Right cardiac atrium (tissue), 5 donors: ENCODE results near the gene GAPDHS. TPM values are rescaled to one million over a fixed set of nuclear protein-coding genes. Genes with fewer than 3 reads are reported as not detected.

ENCODE experiments used
- ATAC-seq, 2 donors: fragments of 200-7000 bp; cut with Tn5 transposase; one replicate each; pipeline versions ENCODE4 v1.8.0 to v1.9.1; 2020; ENCODE audit warnings: moderate library complexity in 2 of 2, mild to moderate bottlenecking in 1 of 2
- DNase-seq, 3 donors: peaks; one replicate each; pipeline ENCODE4 v3.0.0-alpha.2; 2020
- H3K27ac ChIP-seq: one replicate; pipeline ENCODE4 v1.5.1; 2013; ENCODE audit warnings: mild to moderate bottlenecking, low read length, control low read depth, moderate library complexity
- H3K27me3 ChIP-seq: one replicate; pipeline ENCODE4 v1.6.1; 2013; ENCODE audit not compliant: control insufficient read depth, insufficient read depth
- H3K4me1 ChIP-seq: one replicate; pipeline ENCODE4 v1.6.1; 2013; ENCODE audit warnings: low read length; ENCODE audit not compliant: control insufficient read depth, insufficient read depth
- H3K4me3 ChIP-seq: one replicate; pipeline ENCODE4 v1.5.1; 2013; ENCODE audit warnings: low read length, control low read depth
- H3K9me3 ChIP-seq: one replicate; pipeline ENCODE4 v1.6.1; 2013; ENCODE audit warnings: low read length; ENCODE audit not compliant: control insufficient read depth
- WGBS: extraction: QIAGEN DNeasy Blood & Tissue Kit; methylation state at CpG from one replicate; pipeline ENCODE4 v1.1.7; 2013; 5-methylcytosine and 5-hydroxymethylcytosine counted together
- intact Hi-C, 4 donors: fragments of 100-400 bp; cut with DNase I; formaldehyde crosslinking; loops; one replicate each; pipeline versions ENCODE4 v1.11.0 to v1.14.0; 2022 to 2023
- polyA plus RNA-seq: library from polyadenylated mRNA; stranded (reverse); fragments of 200-250 nt; gene quantifications from one replicate; pipeline ENCODE4 v1.2.3, GENCODE V29; 2013
- total RNA-seq, 4 donors: library from RNA; stranded (reverse); fragmentation: NEBNext Ultra II Directional; extraction: Animal tissue kit (Norgen Biotek cat#: 25700); gene quantifications; one replicate each; pipeline ENCODE4 v1.2.1, GENCODE V29; 2021
- donor health status: healthy with polysubstance abuse.
- donor health status: DM: no; HTN: yes; CAD: no.
- donor health status: DM: no; HTN: no; CAD: no.
- donor health status: DM: no; HTN: yes; CAD: no; lungs with severe emphysema.
- donor health status: DM: yes; HTN: yes; CAD: no.

Gene GAPDHS
- total and polyA plus RNA-seq, 5 donors = not detected

GRCh38 chr19:35577918-35578317, 44.7 kb downstream of the GAPDHS start:
- H3K4me3 ChIP-seq = no peak overlapping the region
- no peak overlapping the region for H3K27ac ChIP-seq
- no peak for DNase-seq
- WGBS = 79% methylated on average over 1 of the region's 1 CpG
- no peaks in the 10 kb centered on the region for H3K4me1 ChIP-seq
- no peak for ATAC-seq
- no peaks in the 10 kb centered on the region for H3K27me3 ChIP-seq
- intact Hi-C loops = no loop called here
- H3K9me3 ChIP-seq = peaks cover 2% of the 10 kb centered on the region

GRCh38 chr19:35578707-35579106, 45.5 kb downstream of the GAPDHS start:
- peaks cover 2% of the 10 kb centered on the region for H3K9me3 ChIP-seq
- H3K4me3 ChIP-seq = no peak overlapping the region
- no peaks in the 10 kb centered on the region for H3K4me1 ChIP-seq
- DNase-seq = no peak
- intact Hi-C loops = no loop called here
- no peak for ATAC-seq
- 69% methylated on average over 7 of the region's 7 CpGs for WGBS
- H3K27me3 ChIP-seq = no peaks in the 10 kb centered on the region
- no peak overlapping the region for H3K27ac ChIP-seq

GRCh38 chr19:35582760-35583159, 49.5 kb downstream of the GAPDHS start:
- Histone ChIP-seq H3K27me3 (no peaks in the 10 kb centered on the region), H3K9me3 (no peaks in the 10 kb centered on the region), H3K4me1 (no peaks in the 10 kb centered on the region), H3K27ac (no peak overlapping the region), H3K4me3 (no peak overlapping the region)
- intact Hi-C loops = loop anchor here in 1 of 4 donors (10.0 kb wide), 1 partner anchor 68 kb away; the partner anchor contains the start of gene DMKN
- no peak for ATAC-seq
- DNase-seq = no peak
- WGBS = 78% methylated on average over 1 of the region's 1 CpG

- 51% methylated on average over 16 of the region's 16 CpGs for WGBS
- intact Hi-C loops = loop anchor here in 1 of 4 donors (10.0 kb wide), 1 partner anchor 71 kb away; the partner anchor contains the start of gene DMKN
- H3K27ac ChIP-seq = no peak within 1 kb of the TSS
- H3K4me1 ChIP-seq = no peaks in the 10 kb centered on the region
- DNase-seq (peak in 1 of 3 donors; percentile 53), ATAC-seq (peak in 1 of 2 donors; percentile 44)
- no peaks in the 10 kb centered on the region for H3K27me3 ChIP-seq
- H3K9me3 ChIP-seq = no peaks in the 10 kb centered on the region
- no peak within 1 kb of the TSS for H3K4me3 ChIP-seq
Measured at GRCh38 chr19:35585848-35586247, 52.6 kb downstream of the GAPDHS start, which contains the start of gene PMIS2. Gene PMIS2 (plus strand): TSS chr19:35586173. CDS start chr19:35586260, 87 bp downstream.

DNA sequence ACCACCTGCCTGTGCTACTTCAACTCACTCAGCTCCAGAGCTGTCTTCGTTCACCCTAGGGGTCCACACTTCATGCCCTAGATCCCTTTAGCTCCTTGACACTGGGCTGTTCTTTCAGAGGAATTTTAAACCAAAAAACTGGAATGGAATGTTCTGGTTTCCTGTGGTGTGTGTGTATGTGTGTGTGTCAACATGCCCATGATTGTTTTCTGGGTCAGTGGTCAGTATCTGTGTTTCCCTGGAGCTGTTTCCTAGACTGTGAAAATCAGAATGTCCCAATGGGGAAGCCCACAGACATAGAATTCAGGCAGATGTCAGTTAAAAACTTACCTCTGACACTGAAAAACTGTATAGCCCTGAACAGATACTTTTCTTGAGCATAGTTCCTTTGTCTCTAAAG, 54.1 kb downstream of the GAPDHS start:
- intact Hi-C loops = loop anchor here in 1 of 4 donors (10.0 kb wide), 1 partner anchor 73 kb away; the partner anchor contains the start of gene DMKN
- DNase-seq (no peak), ATAC-seq (no peak)
- Histone ChIP-seq H3K27ac (no peak overlapping the region), H3K27me3 (no peaks in the 10 kb centered on the region), H3K4me3 (no peak overlapping the region), H3K9me3 (no peaks in the 10 kb centered on the region), H3K4me1 (no peaks in the 10 kb centered on the region)
- 49% methylated on average over 1 of the region's 1 CpG for whole genome bisulfite sequencing

DNA sequence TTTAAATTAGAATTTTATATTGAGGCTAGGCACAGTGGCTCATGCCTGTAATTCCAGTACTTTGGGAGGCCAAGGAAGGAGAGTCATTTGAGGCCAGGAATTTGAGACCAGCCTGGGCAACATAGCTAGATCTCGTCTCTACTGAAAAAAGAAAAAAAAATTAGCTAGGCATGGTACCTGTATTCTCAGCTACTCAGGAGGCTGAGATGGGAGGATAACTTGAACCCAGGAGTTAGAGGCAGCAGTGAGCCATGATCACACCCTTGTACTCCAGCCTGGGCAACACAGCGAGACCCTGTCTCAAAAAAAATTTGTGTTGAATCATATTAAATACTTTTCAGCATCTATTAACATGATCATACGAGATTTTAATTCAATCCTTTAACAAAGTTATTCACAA, 57.6 kb downstream of the GAPDHS start:
- Histone ChIP-seq H3K27ac (no peak overlapping the region), H3K9me3 (no peaks in the 10 kb centered on the region), H3K4me1 (no peaks in the 10 kb centered on the region), H3K27me3 (no peaks in the 10 kb centered on the region), H3K4me3 (no peak overlapping the region)
- ATAC-seq = no peak
- WGBS = 84% methylated on average over 3 of the region's 3 CpGs
- intact Hi-C loops = no loop called here
- DNase-seq = no peak

DNA sequence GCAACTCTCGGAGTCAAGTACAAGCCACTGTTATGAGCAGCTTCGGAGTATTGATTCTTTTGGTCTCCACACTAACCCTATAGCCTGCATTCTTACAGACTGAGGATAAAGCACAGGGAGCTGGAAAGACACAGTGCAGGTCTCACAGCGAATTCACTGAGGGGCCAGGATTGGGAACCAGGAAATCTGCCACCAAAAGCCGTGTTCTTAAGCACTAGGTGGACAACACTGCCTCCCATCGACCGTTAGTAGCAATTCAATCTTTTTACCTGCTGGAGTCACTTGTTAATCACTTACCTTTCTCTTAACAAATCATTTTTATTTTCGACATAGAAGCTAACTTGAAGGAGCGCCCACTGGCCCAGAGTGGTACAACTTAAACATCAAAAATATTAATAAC, 59.0 kb downstream of the GAPDHS start:
- no peak for ATAC-seq
- 24% methylated on average over 8 of the region's 8 CpGs for WGBS
- no peaks in the 10 kb centered on the region for H3K4me1 ChIP-seq
- intact Hi-C loops = no loop called here
- no peak overlapping the region for H3K4me3 ChIP-seq
- no peak for DNase-seq
- H3K9me3 ChIP-seq = no peaks in the 10 kb centered on the region
- H3K27ac ChIP-seq = no peak overlapping the region
- no peaks in the 10 kb centered on the region for H3K27me3 ChIP-seq

Other genes starting within 250 kb of the GAPDHS start
- gene MAG, start 241.3 kb upstream of the GAPDHS start, total RNA-seq = not detected
- gene MAG, start 241.3 kb upstream of the GAPDHS start, polyA plus RNA-seq = 1.3 TPM
- under 1 TPM; 0.54 to 0.80 (median 0.72) TPM for gene CD22, start 204.3 kb upstream of the GAPDHS start, total RNA-seq
- 0.20 TPM for gene CD22, start 204.3 kb upstream of the GAPDHS start, polyA plus RNA-seq
- not detected for gene FFAR1, start 185.6 kb upstream of the GAPDHS start, total RNA-seq
- not detected for gene FFAR1, start 185.6 kb upstream of the GAPDHS start, polyA plus RNA-seq
- gene FFAR3, start 175.0 kb upstream of the GAPDHS start, total RNA-seq = under 1 TPM in 1 of 4 donors, not detected in 3; 0.31 TPM
- 0.05 TPM for gene FFAR3, start 175.0 kb upstream of the GAPDHS start, polyA plus RNA-seq
- not detected for gene GPR42, start 162.4 kb upstream of the GAPDHS start, total RNA-seq
- not detected for gene GPR42, start 162.4 kb upstream of the GAPDHS start, polyA plus RNA-seq
- gene FFAR2, start 85.2 kb upstream of the GAPDHS start, total RNA-seq = under 1 TPM in 3 of 4 donors, not detected in 1; 0.28 to 0.63 (median 0.44) TPM
- 0.11 TPM for gene FFAR2, start 85.2 kb upstream of the GAPDHS start, polyA plus RNA-seq
- not detected for gene KRTDAP, start 43.0 kb upstream of the GAPDHS start, total RNA-seq
- 0.29 TPM for gene KRTDAP, start 43.0 kb upstream of the GAPDHS start, polyA plus RNA-seq
- gene DMKN, start 19.8 kb upstream of the GAPDHS start, total RNA-seq = 10 to 100 TPM in 3 of 4 donors, 1 to 10 TPM in 1; 9.1 to 23.4 (median 15.7) TPM
- gene DMKN, start 19.8 kb upstream of the GAPDHS start, polyA plus RNA-seq = 22.8 TPM
- not detected for gene SBSN, start 5.1 kb upstream of the GAPDHS start, total RNA-seq
- not detected for gene SBSN, start 5.1 kb upstream of the GAPDHS start, polyA plus RNA-seq
- gene TMEM147, start 12.2 kb downstream of the GAPDHS start, total RNA-seq = 10 to 100 TPM; 77.3 to 94.8 (median 85.0) TPM
- 140 TPM for gene TMEM147, start 12.2 kb downstream of the GAPDHS start, polyA plus RNA-seq
- gene ATP4A, start 30.2 kb downstream of the GAPDHS start, total RNA-seq = not detected
- gene ATP4A, start 30.2 kb downstream of the GAPDHS start, polyA plus RNA-seq = not detected
- not detected for gene PMIS2, start 52.7 kb downstream of the GAPDHS start, total RNA-seq
- gene PMIS2, start 52.7 kb downstream of the GAPDHS start, polyA plus RNA-seq = not detected
- 1 to 10 TPM; 3.1 to 5.6 (median 4.8) TPM for gene HAUS5, start 79.3 kb downstream of the GAPDHS start, total RNA-seq
- 4.5 TPM for gene HAUS5, start 79.3 kb downstream of the GAPDHS start, polyA plus RNA-seq
- 10 to 100 TPM; 52.0 to 57.9 (median 54.2) TPM for gene RBM42, start 95.6 kb downstream of the GAPDHS start, total RNA-seq
- gene RBM42, start 95.6 kb downstream of the GAPDHS start, polyA plus RNA-seq = 50.9 TPM
- gene ETV2, start 108.3 kb downstream of the GAPDHS start, total RNA-seq = 1 to 10 TPM in 1 of 4 donors, under 1 TPM in 2, not detected in 1; 0.41 to 1.0 (median 0.59) TPM
- 0.77 TPM for gene ETV2, start 108.3 kb downstream of the GAPDHS start, polyA plus RNA-seq
- 1,000 to 10,000 TPM in 3 of 4 donors, 100 to 1,000 TPM in 1; 899 to 1,285 (median 1,111) TPM for gene COX6B1, start 114.9 kb downstream of the GAPDHS start, total RNA-seq
- 3,084 TPM for gene COX6B1, start 114.9 kb downstream of the GAPDHS start, polyA plus RNA-seq
- gene UPK1A, start 133.1 kb downstream of the GAPDHS start, total RNA-seq = not detected
- not detected for gene UPK1A, start 133.1 kb downstream of the GAPDHS start, polyA plus RNA-seq
- gene ZBTB32, start 171.1 kb downstream of the GAPDHS start, total RNA-seq = not detected
- gene ZBTB32, start 171.1 kb downstream of the GAPDHS start, polyA plus RNA-seq = not detected
- 10 to 100 TPM; 14.7 to 19.1 (median 17.8) TPM for gene KMT2B, start 184.5 kb downstream of the GAPDHS start, total RNA-seq
- 13.8 TPM for gene KMT2B, start 184.5 kb downstream of the GAPDHS start, polyA plus RNA-seq
- 1 to 10 TPM; 1.8 to 6.3 (median 4.4) TPM for gene IGFLR1, start 209.0 kb downstream of the GAPDHS start, total RNA-seq
- 4.7 TPM for gene IGFLR1, start 209.0 kb downstream of the GAPDHS start, polyA plus RNA-seq
- 10 to 100 TPM; 19.6 to 31.3 (median 22.8) TPM for gene U2AF1L4, start 212.0 kb downstream of the GAPDHS start, total RNA-seq
- gene U2AF1L4, start 212.0 kb downstream of the GAPDHS start, polyA plus RNA-seq = 32.3 TPM
- 10 to 100 TPM; 40.0 to 50.4 (median 43.8) TPM for gene PSENEN, start 212.2 kb downstream of the GAPDHS start, total RNA-seq
- 69.7 TPM for gene PSENEN, start 212.2 kb downstream of the GAPDHS start, polyA plus RNA-seq
- gene LIN37, start 215.1 kb downstream of the GAPDHS start, total RNA-seq = 10 to 100 TPM in 2 of 4 donors, 1 to 10 TPM in 2; 8.2 to 14.6 (median 10.3) TPM
- 17.9 TPM for gene LIN37, start 215.1 kb downstream of the GAPDHS start, polyA plus RNA-seq
- gene HSPB6, start 223.6 kb downstream of the GAPDHS start, total RNA-seq = 100 to 1,000 TPM; 107 to 207 (median 148) TPM
- gene HSPB6, start 223.6 kb downstream of the GAPDHS start, polyA plus RNA-seq = 209 TPM
- 10 to 100 TPM in 1 of 4 donors, 1 to 10 TPM in 3; 5.6 to 10.3 (median 7.4) TPM for gene PROSER3, start 224.7 kb downstream of the GAPDHS start, total RNA-seq
- gene PROSER3, start 224.7 kb downstream of the GAPDHS start, polyA plus RNA-seq = 6.4 TPM
- 10 to 100 TPM in 1 of 4 donors, 1 to 10 TPM in 3; 1.5 to 11.8 (median 4.9) TPM for gene ARHGAP33, start 242.1 kb downstream of the GAPDHS start, total RNA-seq
- gene ARHGAP33, start 242.1 kb downstream of the GAPDHS start, polyA plus RNA-seq = 4.3 TPM